Smooth muscle cell (in vitro differentiated cells): Measurements from ENCODE around the gene NFE2L3. TPM values are rescaled to one million over a fixed set of nuclear protein-coding genes. Genes with fewer than 3 reads are reported as not detected.

ENCODE experiments used
- DNase-seq: peaks from one replicate; lab custom pipeline; 2025; ENCODE audit not compliant: unreplicated experiment; lab: John Stamatoyannopoulos, UW
- H2AFZ ChIP-seq: fragments of 200-600 bp; sonication (generic); 2 replicates; pipeline ENCODE4 v1.6.0; 2016; ENCODE audit warnings: antibody characterized with exemption, low read depth, mild to moderate bottlenecking
- H3F3A ChIP-seq: fragments of 200-600 bp; sonication (generic); 2 replicates; pipeline ENCODE4 v1.6.0; 2017; ENCODE audit warnings: antibody characterized with exemption, low read depth
- H3K27ac ChIP-seq: fragments of 200-600 bp; sonication (generic); 2 replicates; pipeline ENCODE4 v1.5.1; 2016; ENCODE audit warnings: low read depth, mild to moderate bottlenecking
- H3K27me3 ChIP-seq: fragments of 200-600 bp; sonication (generic); 2 replicates; pipeline ENCODE4 v1.6.1; 2016; ENCODE audit warnings: low read depth, mild to moderate bottlenecking
- H3K36me3 ChIP-seq: fragments of 200-600 bp; sonication (generic); 2 replicates; pipeline ENCODE4 v1.5.1; 2016; ENCODE audit warnings: low read depth
- H3K4me1 ChIP-seq: fragments of 200-600 bp; sonication (generic); 2 replicates; pipeline ENCODE4 v1.5.1; 2016; ENCODE audit warnings: low read depth
- H3K4me2 ChIP-seq: fragments of 200-600 bp; sonication (generic); 2 replicates; pipeline ENCODE4 v1.6.0; 2016; ENCODE audit warnings: mild to moderate bottlenecking
- H3K4me3 ChIP-seq: fragments of 200-600 bp; sonication (generic); 2 replicates; pipeline ENCODE4 v1.5.1; 2016; ENCODE audit warnings: mild to moderate bottlenecking
- H3K79me2 ChIP-seq: fragments of 200-600 bp; sonication (generic); 2 replicates; pipeline ENCODE4 v1.6.0; 2016; ENCODE audit warnings: low read depth, mild to moderate bottlenecking
- H3K9ac ChIP-seq: fragments of 200-600 bp; sonication (generic); 2 replicates; pipeline ENCODE4 v1.6.0; 2016; ENCODE audit warnings: low read depth
- H3K9me3 ChIP-seq: fragments of 200-600 bp; sonication (generic); replicated peaks from 2 replicates; pipeline ENCODE4 v1.5.1; 2016; ENCODE audit warnings: low read depth
- H4K20me1 ChIP-seq: fragments of 200-600 bp; sonication (generic); 2 replicates; pipeline ENCODE4 v1.6.0; 2016; ENCODE audit warnings: low read depth
- WGBS: methylation state at CpG from one replicate; pipeline ENCODE4 v1.1.7; 2016; ENCODE audit warnings: low lambda C conversion rate; 5-methylcytosine and 5-hydroxymethylcytosine counted together
- polyA plus RNA-seq: library from polyadenylated mRNA; unstranded; fragments of >200 nt; fragmentation: Nextera tagmentation; extraction: Ambion mirVana; gene quantifications from 2 replicates; pipeline ENCODE4 v1.2.1, GENCODE V29; 2016
- total RNA-seq: library from RNA; depleted of rRNA; stranded (reverse); fragments of >200 nt; gene quantifications from 2 replicates; pipeline ENCODE4 v1.2.3, GENCODE V29; 2014
- TF ChIP-seq, protein P1 (sequence below): fragments of 200-600 bp; sonication (generic); IDR thresholded peaks from 2 replicates; pipeline ENCODE4 v1.5.1; 2017; ENCODE audit warnings: borderline replicate concordance, mild to moderate bottlenecking, antibody characterized with exemption; ENCODE audit not compliant: insufficient read depth, poor library complexity, severe bottlenecking

NFE2L3 gene
- total and polyA plus RNA-seq, 2 experiments from 2014 or later: 2.4 to 5.5 TPM

- 92% methylated on average over 12 of the region's 12 CpGs for WGBS
- DNase-seq: no peak
- Histone ChIP-seq H3K9me3 (no peaks in the 10 kb centered on the region), H3K27ac (no peak overlapping the region), H3K36me3 (no peaks in the 10 kb centered on the region), H3K4me3 (no peak overlapping the region), H3K79me2 (no peaks in the 10 kb centered on the region), H3F3A (no peaks in the 10 kb centered on the region), H4K20me1 (no peaks in the 10 kb centered on the region), H3K9ac (no peak overlapping the region), H2AFZ (no peak overlapping the region), H3K27me3 (peaks cover 4% of the 10 kb centered on the region), H3K4me2 (no peak overlapping the region), H3K4me1 (no peaks in the 10 kb centered on the region)
- TF ChIP-seq, protein P1, sequence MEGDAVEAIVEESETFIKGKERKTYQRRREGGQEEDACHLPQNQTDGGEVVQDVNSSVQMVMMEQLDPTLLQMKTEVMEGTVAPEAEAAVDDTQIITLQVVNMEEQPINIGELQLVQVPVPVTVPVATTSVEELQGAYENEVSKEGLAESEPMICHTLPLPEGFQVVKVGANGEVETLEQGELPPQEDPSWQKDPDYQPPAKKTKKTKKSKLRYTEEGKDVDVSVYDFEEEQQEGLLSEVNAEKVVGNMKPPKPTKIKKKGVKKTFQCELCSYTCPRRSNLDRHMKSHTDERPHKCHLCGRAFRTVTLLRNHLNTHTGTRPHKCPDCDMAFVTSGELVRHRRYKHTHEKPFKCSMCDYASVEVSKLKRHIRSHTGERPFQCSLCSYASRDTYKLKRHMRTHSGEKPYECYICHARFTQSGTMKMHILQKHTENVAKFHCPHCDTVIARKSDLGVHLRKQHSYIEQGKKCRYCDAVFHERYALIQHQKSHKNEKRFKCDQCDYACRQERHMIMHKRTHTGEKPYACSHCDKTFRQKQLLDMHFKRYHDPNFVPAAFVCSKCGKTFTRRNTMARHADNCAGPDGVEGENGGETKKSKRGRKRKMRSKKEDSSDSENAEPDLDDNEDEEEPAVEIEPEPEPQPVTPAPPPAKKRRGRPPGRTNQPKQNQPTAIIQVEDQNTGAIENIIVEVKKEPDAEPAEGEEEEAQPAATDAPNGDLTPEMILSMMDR: no peak
Measured at GRCh38 chr7:26131056-26131589, 20.9 kb upstream of the NFE2L3 start.

- Histone ChIP-seq H3K4me2 (no peak overlapping the region), H3K36me3 (no peaks in the 10 kb centered on the region), H3F3A (no peaks in the 10 kb centered on the region), H3K9ac (no peak overlapping the region), H3K27ac (no peak overlapping the region), H3K27me3 (no peaks in the 10 kb centered on the region), H2AFZ (no peak overlapping the region), H4K20me1 (no peaks in the 10 kb centered on the region), H3K79me2 (no peaks in the 10 kb centered on the region), H3K4me3 (no peak overlapping the region), H3K9me3 (no peaks in the 10 kb centered on the region), H3K4me1 (no peaks in the 10 kb centered on the region)
- DNase-seq: no peak
- TF ChIP-seq, protein P1: no peak
Measured at GRCh38 chr7:26135076-26135475, 16.9 kb upstream of the NFE2L3 start.

DNA sequence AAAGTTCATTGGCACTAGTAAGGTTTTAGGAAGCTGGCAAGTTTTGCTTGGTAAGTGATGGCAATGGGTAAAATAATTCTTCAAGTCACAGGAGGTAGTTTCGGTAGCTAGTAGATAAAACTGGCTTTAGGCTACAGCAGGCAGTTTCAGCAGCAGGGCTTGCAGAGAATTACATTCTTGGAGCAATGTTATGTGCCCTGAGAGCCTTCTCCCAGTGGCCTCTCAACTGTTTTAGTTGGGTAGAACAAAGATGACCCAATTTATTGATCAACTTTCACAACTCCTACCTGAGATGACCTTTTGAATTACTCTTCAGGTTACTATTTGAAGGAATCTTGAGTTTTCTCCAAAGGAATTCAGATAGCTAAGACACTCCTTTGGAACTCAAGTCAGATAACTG is 16.4 kb upstream of the NFE2L3 start:
- H4K20me1 ChIP-seq: no peaks in the 10 kb centered on the region
- H3F3A ChIP-seq: no peaks in the 10 kb centered on the region
- H2AFZ ChIP-seq: no peak overlapping the region
- no peak for DNase-seq
- no peaks in the 10 kb centered on the region for H3K9me3 ChIP-seq
- no peak overlapping the region for H3K27ac ChIP-seq
- H3K4me3 ChIP-seq: no peak overlapping the region
- H3K4me1 ChIP-seq: no peaks in the 10 kb centered on the region
- no peaks in the 10 kb centered on the region for H3K79me2 ChIP-seq
- no peaks in the 10 kb centered on the region for H3K36me3 ChIP-seq
- no peak overlapping the region for H3K4me2 ChIP-seq
- 95% methylated on average over 1 of the region's 1 CpG for WGBS
- TF ChIP-seq, protein P1: no peak
- H3K27me3 ChIP-seq: no peaks in the 10 kb centered on the region
- no peak overlapping the region for H3K9ac ChIP-seq

GRCh38 chr7:26136831-26137230 is 15.2 kb upstream of the NFE2L3 start:
- WGBS: 92% methylated on average over 4 of the region's 4 CpGs
- TF ChIP-seq, protein P1: no peak
- no peak overlapping the region for H2AFZ ChIP-seq
- no peak overlapping the region for H3K27ac ChIP-seq
- no peaks in the 10 kb centered on the region for H4K20me1 ChIP-seq
- no peaks in the 10 kb centered on the region for H3K4me1 ChIP-seq
- no peaks in the 10 kb centered on the region for H3K36me3 ChIP-seq
- no peak overlapping the region for H3K9ac ChIP-seq
- H3K9me3 ChIP-seq: no peaks in the 10 kb centered on the region
- H3F3A ChIP-seq: no peaks in the 10 kb centered on the region
- no peak overlapping the region for H3K4me3 ChIP-seq
- no peaks in the 10 kb centered on the region for H3K27me3 ChIP-seq
- no peak for DNase-seq
- H3K4me2 ChIP-seq: no peak overlapping the region
- H3K79me2 ChIP-seq: no peaks in the 10 kb centered on the region
